Suprapubic skin (tissue), 4 donors: ENCODE measurements around the gene DCST2.

ENCODE experiments used
- CTCF ChIP-seq, 2 donors: fragments of 200-600 bp in 1 of 2; fragments of 450-650 bp in 1 of 2; sonication (generic) in 1 of 2; IDR thresholded peaks; one replicate each; pipeline ENCODE4 v1.5.1; 2016 to 2019; ENCODE audit warnings: antibody characterized with exemption in 2 of 2, mild to moderate bottlenecking in 1 of 2, moderate library complexity in 1 of 2
- EP300 ChIP-seq: sonication (generic); formaldehyde crosslinking; IDR thresholded peaks from one replicate; pipeline ENCODE4 v1.6.1; 2017; ENCODE audit warnings: antibody characterized with exemption
- POLR2AphosphoS5 ChIP-seq, 3 donors: sonication (generic); formaldehyde crosslinking; IDR thresholded peaks; one replicate each; pipeline ENCODE4 v1.6.1; 2017; ENCODE audit warnings: antibody characterized with exemption in 3 of 3

- TF ChIP-seq CTCF (IDR thresholded peaks at IDR 0.05) (no peak), EP300 (no peak), POLR2AphosphoS5 (IDR thresholded peaks at IDR 0.05) (no peak)
These were observed 48.9 kb upstream of the DCST2 start for GRCh38 chr1:155082301-155083051.
